HG02852 (cell line): Measurements from ENCODE around the gene USP35.
"Not testable (repeated sequence)": the region's sequence is repeated elsewhere in the genome, so short reads cannot be mapped to it uniquely, and the experiment has no call there.

Experiments used
- ATAC-seq: cut with Tn5 transposase; IDR thresholded peaks from one replicate; pipeline ENCODE4 v1.9.1; 2021; ENCODE audit warnings: mild to moderate bottlenecking, moderate library complexity; ENCODE audit not compliant: unreplicated experiment

USP35 gene

GRCh38 chr11:78213526-78214330 is 25.0 kb downstream of the USP35 start:
- ATAC-seq: no peak

GRCh38 chr11:78214331-78215194 is 25.8 kb downstream of the USP35 start:
- ATAC-seq: no peak

GRCh38 chr11:78216021-78216420 is 27.3 kb downstream of the USP35 start:
- ATAC-seq: no peak

- no peak for ATAC-seq
Observed at GRCh38 chr11:78216571-78217287, 28.0 kb downstream of the USP35 start.

- ATAC-seq: no peak
Observed at GRCh38 chr11:78217650-78218541, 29.2 kb downstream of the USP35 start.

- ATAC-seq: no peak
Observed at GRCh38 chr11:78218707-78219492, 30.2 kb downstream of the USP35 start.

- ATAC-seq: no peak
Observed at GRCh38 chr11:78219493-78220217, 30.9 kb downstream of the USP35 start.

- no peak for ATAC-seq
Observed at GRCh38 chr11:78220218-78221157, 31.8 kb downstream of the USP35 start.

- ATAC-seq: no peak
Observed at GRCh38 chr11:78221396-78222315, 32.9 kb downstream of the USP35 start.

- not testable (repeated sequence) for ATAC-seq
Observed at GRCh38 chr11:78222726-78223125, 34.0 kb downstream of the USP35 start.

GRCh38 chr11:78223320-78223954 is 34.7 kb downstream of the USP35 start:
- peak; percentile 82 for ATAC-seq

GRCh38 chr11:78224506-78224905 is 35.8 kb downstream of the USP35 start:
- no peak for ATAC-seq

GRCh38 chr11:78224906-78225420 is 36.2 kb downstream of the USP35 start:
- ATAC-seq: no peak

GRCh38 chr11:78226684-78227680 is 38.3 kb downstream of the USP35 start:
- no peak for ATAC-seq

GRCh38 chr11:78227921-78228320 is 39.2 kb downstream of the USP35 start:
- ATAC-seq: no peak
